Right atrium auricular region (tissue), 2 donors: ENCODE measurements around the gene SLC16A12. TPM values are rescaled to one million over a fixed set of nuclear protein-coding genes. Genes with fewer than 3 reads are reported as not detected.

Experiments used
- DNase-seq: peaks from one replicate; pipeline ENCODE4 v3.0.0-alpha.2; 2019; ENCODE audit warnings: low spot score
- H3K27ac ChIP-seq, 2 donors: fragments of 200-600 bp; sonication (generic); 1 replicate in 1 of 2; 2 replicates in 1 of 2; pipeline ENCODE4 v1.5.1; 2016 to 2019
- H3K27me3 ChIP-seq, 2 donors: fragments of 200-600 bp; sonication (generic); one replicate each; pipeline versions ENCODE4 v1.5.1 to v1.6.0; 2017 to 2019
- H3K36me3 ChIP-seq: fragments of 200-600 bp; sonication (generic); one replicate; pipeline ENCODE4 v1.5.1; 2016
- H3K4me1 ChIP-seq, 2 donors: fragments of 200-600 bp; sonication (generic); one replicate each; pipeline versions ENCODE4 v1.5.1 to v1.6.0; 2017 to 2019
- H3K4me3 ChIP-seq, 2 donors: fragments of 200-600 bp; sonication (generic); 1 replicate in 1 of 2; 2 replicates in 1 of 2; pipeline ENCODE4 v1.5.1; 2017 to 2019; ENCODE audit warnings: mild to moderate bottlenecking in 1 of 2, moderate library complexity in 1 of 2
- H3K9me3 ChIP-seq, 2 donors: fragments of 200-600 bp; sonication (generic); one replicate each; pipeline ENCODE4 v1.5.1; 2019
- total RNA-seq, 2 donors: library from RNA; depleted of rRNA; stranded (reverse); fragments of >200 nt; gene quantifications; one replicate each; pipeline ENCODE4 v1.1.0, GENCODE V29; 2016
- TF ChIP-seq, protein P1 (sequence below), 2 donors: fragments of 200-600 bp; sonication (generic); IDR thresholded peaks; one replicate each; pipeline ENCODE4 v1.5.1; 2019; ENCODE audit warnings: antibody characterized with exemption in 2 of 2

The SLC16A12 gene
- total RNA-seq, 2 donors from 2014 or later = 6.0 to 10.0 TPM

DNA sequence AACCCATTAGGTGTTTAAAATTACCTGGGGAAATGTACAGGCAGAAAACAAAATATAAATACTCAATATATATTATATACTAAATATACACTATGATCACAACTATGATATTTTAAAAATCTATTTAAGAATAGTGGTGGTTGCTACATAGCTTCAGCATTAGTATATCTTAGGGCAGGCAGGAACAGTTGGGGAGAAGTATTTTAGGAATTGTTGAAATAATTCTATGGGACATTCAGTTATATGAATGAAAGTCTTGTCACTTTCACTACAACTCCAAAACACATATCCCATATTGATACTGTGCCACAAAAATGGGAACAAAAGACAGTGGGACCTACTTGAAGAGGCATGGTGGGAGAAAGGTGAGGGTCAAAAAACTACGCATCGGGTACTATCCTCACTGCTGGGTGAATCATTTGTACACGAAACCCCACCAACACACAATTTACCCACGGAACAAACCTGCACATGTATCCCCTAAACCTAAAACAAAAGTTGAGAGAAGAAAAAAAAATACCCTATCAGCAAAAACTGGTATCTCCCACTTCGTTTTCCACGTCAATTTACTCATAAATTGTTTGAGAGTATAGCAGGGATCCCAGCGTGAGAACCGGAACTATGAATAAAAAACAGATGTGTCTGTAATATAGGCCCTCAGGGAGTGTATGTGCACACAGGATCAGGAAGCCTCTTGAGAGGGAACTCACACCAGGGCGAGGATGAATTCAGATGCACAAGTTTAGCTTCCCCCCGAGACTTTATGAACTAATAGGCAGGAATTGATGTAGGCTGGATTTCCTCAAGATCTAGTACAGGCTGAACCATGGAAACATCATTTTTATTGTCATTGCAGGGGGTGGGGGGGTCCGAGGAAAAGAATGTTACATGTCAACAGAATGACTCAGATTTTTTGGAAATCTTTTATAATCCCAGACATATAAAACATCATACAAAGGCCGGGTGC is 16.2 kb downstream of the SLC16A12 start:
- H3K36me3 ChIP-seq = no peaks in the 10 kb centered on the region
- no peak for DNase-seq
- H3K27me3 ChIP-seq = no peaks in the 10 kb centered on the region
- peaks cover 0 to 69% of the 10 kb centered on the region in 2 donors for H3K4me1 ChIP-seq
- peak overlapping the region; percentile 85 to 92 for H3K27ac ChIP-seq
- H3K9me3 ChIP-seq = no peaks in the 10 kb centered on the region
- no peak overlapping the region for H3K4me3 ChIP-seq
- TF ChIP-seq, protein P1, sequence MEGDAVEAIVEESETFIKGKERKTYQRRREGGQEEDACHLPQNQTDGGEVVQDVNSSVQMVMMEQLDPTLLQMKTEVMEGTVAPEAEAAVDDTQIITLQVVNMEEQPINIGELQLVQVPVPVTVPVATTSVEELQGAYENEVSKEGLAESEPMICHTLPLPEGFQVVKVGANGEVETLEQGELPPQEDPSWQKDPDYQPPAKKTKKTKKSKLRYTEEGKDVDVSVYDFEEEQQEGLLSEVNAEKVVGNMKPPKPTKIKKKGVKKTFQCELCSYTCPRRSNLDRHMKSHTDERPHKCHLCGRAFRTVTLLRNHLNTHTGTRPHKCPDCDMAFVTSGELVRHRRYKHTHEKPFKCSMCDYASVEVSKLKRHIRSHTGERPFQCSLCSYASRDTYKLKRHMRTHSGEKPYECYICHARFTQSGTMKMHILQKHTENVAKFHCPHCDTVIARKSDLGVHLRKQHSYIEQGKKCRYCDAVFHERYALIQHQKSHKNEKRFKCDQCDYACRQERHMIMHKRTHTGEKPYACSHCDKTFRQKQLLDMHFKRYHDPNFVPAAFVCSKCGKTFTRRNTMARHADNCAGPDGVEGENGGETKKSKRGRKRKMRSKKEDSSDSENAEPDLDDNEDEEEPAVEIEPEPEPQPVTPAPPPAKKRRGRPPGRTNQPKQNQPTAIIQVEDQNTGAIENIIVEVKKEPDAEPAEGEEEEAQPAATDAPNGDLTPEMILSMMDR (IDR thresholded peaks at IDR 0.05) = no peak

DNA sequence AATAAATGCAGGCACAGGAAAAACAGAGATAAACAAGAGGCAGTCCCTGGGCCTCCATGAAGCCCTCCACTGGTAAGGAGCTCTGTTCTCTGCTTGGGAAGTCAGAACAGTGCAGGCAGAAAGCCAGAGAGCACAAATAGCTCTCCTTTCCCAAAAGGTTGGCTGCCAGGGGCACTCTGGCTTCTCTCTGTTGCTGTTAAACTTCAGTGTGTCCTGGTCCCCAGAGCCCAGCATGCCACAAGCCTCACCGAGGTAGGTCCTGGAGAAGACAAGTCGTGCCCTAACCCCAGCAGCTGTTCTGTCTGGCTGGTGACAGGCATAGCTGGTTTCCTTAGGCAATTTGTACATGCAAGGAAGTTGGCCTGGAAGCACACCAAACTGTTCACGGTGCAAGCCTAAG is 17.3 kb downstream of the SLC16A12 start:
- H3K4me1 ChIP-seq = peaks cover 0 to 62% of the 10 kb centered on the region in 2 donors

DNA sequence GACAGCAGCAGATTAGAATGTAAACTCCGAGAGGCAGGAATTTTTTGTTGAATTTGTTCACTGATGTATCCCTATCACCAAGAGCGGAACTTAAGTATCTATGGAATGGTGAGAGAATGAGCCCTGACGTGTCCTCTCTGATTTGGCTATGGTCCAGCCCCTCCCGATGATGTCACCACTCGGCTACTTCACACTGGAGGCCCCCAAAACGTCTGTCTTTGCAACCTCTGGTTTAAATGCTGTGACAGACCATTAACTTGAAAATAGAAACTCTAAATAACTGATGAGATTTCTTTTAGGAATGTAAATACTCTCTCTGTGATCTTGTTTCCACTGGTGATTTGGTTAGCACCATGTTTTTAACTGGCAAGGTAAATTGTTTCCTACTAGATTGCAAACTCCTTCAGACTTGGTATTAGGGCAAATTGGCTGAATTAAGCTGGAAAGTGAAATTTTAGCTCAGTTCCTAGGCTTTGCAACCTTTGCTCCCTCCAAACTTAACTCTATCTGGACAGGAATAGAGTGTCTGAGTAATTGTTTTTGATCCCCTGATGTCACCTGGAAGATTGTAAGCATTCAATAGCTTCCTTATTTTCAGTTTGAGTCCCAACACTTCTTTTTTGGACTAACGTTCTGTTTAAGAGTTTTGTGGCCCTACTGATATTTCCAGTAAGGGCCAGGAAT is 19.1 kb downstream of the SLC16A12 start:
- H3K4me1 ChIP-seq = peaks cover 0 to 48% of the 10 kb centered on the region in 2 donors
- H3K27ac ChIP-seq = peak overlapping the region; percentile 85 to 92
- TF ChIP-seq, protein P1 (IDR thresholded peaks at IDR 0.05) = no peak
- H3K9me3 ChIP-seq = no peaks in the 10 kb centered on the region
- peak overlapping the region; percentile 30 to 33 for H3K4me3 ChIP-seq
- DNase-seq = peak; percentile 87
- no peaks in the 10 kb centered on the region for H3K27me3 ChIP-seq
- H3K36me3 ChIP-seq = no peaks in the 10 kb centered on the region

More for the DNA sequence above, 17.3 kb downstream of the SLC16A12 start:
- no peak for DNase-seq
- H3K36me3 ChIP-seq = no peaks in the 10 kb centered on the region
- H3K4me3 ChIP-seq = no peak overlapping the region
- peak overlapping the region; percentile 85 to 92 for H3K27ac ChIP-seq
- no peaks in the 10 kb centered on the region for H3K9me3 ChIP-seq
- TF ChIP-seq, protein P1 (IDR thresholded peaks at IDR 0.05) = no peak
- H3K27me3 ChIP-seq = no peaks in the 10 kb centered on the region

DNA sequence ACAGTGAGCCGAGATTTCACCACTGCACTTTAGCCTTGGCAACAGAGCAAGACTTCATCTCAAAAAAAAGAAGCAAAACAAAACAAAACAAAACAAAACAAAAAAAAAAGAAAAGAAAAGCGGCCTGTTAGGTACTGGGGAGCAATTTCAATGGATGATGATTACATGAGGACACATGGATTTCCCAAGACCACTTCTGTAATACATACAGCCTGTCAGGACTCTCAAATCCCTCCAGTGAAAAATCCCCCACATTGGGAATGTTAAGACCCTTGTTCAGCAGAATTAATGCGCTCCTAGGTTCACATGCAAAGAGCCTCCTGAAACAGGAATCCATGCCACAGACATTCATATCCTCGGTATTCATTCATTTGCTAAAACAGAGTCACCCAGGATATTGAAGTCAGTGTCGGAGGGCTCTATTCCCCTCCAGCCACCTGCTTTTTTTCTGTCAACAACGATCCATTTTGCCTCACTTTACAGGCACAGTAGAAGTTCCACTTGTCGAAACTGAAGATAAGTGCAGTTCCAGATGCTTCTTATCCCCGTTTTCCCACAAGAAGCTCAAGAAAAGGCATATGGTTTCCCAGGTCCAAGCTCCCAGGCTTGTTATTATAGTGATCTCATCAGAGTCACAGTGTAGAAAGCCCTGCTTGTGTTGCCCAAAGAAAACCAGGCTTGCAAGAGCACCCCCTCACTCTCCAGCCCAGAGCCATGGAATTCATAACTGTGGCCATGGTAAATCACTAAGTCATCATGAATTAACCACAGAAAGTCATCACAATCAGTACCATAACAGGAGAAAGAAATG is 20.2 kb downstream of the SLC16A12 start:
- TF ChIP-seq, protein P1 (IDR thresholded peaks at IDR 0.05) = no peak
- Histone ChIP-seq H3K27ac (peak overlapping the region; percentile 85 to 92), H3K4me3 (peak overlapping the region; percentile 30 to 33), H3K36me3 (no peaks in the 10 kb centered on the region), H3K4me1 (peaks cover 0 to 41% of the 10 kb centered on the region in 2 donors), H3K9me3 (no peaks in the 10 kb centered on the region), H3K27me3 (no peaks in the 10 kb centered on the region)
- no peak for DNase-seq

DNA sequence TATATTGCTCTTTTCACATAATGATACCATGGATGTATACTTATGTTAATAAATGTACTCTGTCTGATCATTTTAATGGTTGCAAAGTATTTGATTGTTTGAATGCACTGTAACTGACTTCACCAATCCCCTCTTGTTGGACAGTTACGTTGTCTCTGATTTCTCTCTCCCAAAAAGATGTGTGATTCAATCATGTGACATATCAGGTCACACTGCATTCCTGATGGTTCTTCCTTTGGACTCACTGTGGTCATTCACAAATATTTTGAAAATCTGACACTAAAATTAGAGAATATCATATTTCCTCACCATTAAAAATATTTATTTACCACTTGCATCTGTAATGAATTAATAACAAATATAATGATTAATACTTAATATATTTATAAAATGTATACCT is 22.2 kb downstream of the SLC16A12 start:
- TF ChIP-seq, protein P1 (IDR thresholded peaks at IDR 0.05) = no peak
- no peaks in the 10 kb centered on the region for H3K27me3 ChIP-seq
- H3K4me1 ChIP-seq = peaks cover 0 to 37% of the 10 kb centered on the region in 2 donors
- H3K27ac ChIP-seq = no peak overlapping the region
- no peaks in the 10 kb centered on the region for H3K36me3 ChIP-seq
- no peak overlapping the region for H3K4me3 ChIP-seq
- no peaks in the 10 kb centered on the region for H3K9me3 ChIP-seq
- no peak for DNase-seq
